ENCODE results near the gene RND1.

RND1 gene

GRCh38 chr12:48828293-48828692, 37.4 kb downstream of the RND1 start:
- no peak for DNase-seq

GRCh38 chr12:48827513-48828096, 38.1 kb downstream of the RND1 start:
- no peak for DNase-seq

GRCh38 chr12:48827026-48827425, 38.6 kb downstream of the RND1 start:
- DNase-seq, result no peak

- no peak for DNase-seq
Observed at GRCh38 chr12:48826209-48826855, 39.3 kb downstream of the RND1 start.

GRCh38 chr12:48824905-48825304, 40.8 kb downstream of the RND1 start:
- DNase-seq, result no peak

GRCh38 chr12:48824112-48824511, 41.6 kb downstream of the RND1 start:
- DNase-seq, result no peak

GRCh38 chr12:48823281-48823680, 42.4 kb downstream of the RND1 start:
- no peak for DNase-seq

GRCh38 chr12:48822711-48823110, 43.0 kb downstream of the RND1 start:
- no peak for DNase-seq

GRCh38 chr12:48822139-48822538, 43.5 kb downstream of the RND1 start:
- no peak for DNase-seq

GRCh38 chr12:48819986-48820725, 45.5 kb downstream of the RND1 start:
- peak in 13 of 56 donors; percentile 5 to 68 (median 25) for DNase-seq

- DNase-seq, result peak in 3 of 56 donors; percentile 47 to 58 (median 50)
Observed at GRCh38 chr12:48818831-48819590, 46.7 kb downstream of the RND1 start.

- DNase-seq, result peak in 36 of 56 donors; percentile 1 to 71 (median 40)
Observed at GRCh38 chr12:48817873-48818830, 47.5 kb downstream of the RND1 start, which contains the start of gene CACNB3. Gene CACNB3 (plus strand): TSS chr12:48818496. CDS start chr12:48818930, 434 bp downstream.

- DNase-seq, result no peak
Observed at GRCh38 chr12:48816143-48816854, 49.4 kb downstream of the RND1 start.

GRCh38 chr12:48815126-48816110, 50.3 kb downstream of the RND1 start:
- peak in 45 of 56 donors; percentile 10 to 71 (median 48) for DNase-seq

GRCh38 chr12:48814262-48815125, 51.2 kb downstream of the RND1 start:
- DNase-seq, result peak in 39 of 56 donors; percentile 1 to 75 (median 47)

GRCh38 chr12:48813465-48814261, 52.0 kb downstream of the RND1 start:
- no peak for DNase-seq

- DNase-seq, result no peak
Observed at GRCh38 chr12:48812389-48812788, 53.3 kb downstream of the RND1 start.
